Measurements from ENCODE around the gene LRRC8D. TPM values are rescaled to one million over a fixed set of nuclear protein-coding genes. Genes with fewer than 3 reads are reported as not detected.

LRRC8D gene
- total and polyA plus RNA-seq, 2 of the 4 experiments (the other 2 are of a cell fraction) = 34.1 to 35.3 TPM

DNA sequence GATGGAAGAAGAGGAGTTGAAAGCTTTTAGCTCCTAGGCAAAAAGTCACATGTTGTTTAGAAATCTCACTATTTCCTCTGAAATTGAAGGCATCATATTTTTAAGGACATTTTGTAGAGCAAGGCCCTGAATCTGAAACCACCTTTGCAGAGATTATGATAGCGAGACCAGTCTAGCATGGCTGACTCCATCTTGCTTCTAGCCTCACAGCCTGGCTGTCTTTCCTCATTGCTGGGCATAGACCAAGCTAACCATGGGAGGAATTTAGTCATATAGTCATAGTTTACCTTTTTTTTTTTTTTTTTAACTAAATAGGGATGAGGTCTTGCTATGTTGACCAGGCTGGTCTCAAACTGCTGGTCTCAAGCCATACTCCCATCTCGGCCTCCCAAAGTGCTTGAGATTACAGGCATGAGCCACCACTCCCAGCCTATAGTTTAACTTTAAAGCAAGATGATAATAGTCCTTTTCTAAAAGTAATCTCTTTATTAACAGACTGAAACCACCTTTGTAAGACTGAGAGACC, 131.8 kb downstream of the LRRC8D start:
- Histone ChIP-seq H4K91ac (ENCODE audit: insufficient read depth, low read depth, low read length) (peak overlapping the region; percentile 90), H2BK15ac (ENCODE audit: low read depth, low read length) (peak overlapping the region; percentile 72; the same call in 2 of the 3 replicates), H2BK5ac (ENCODE audit: low read depth, low read length, poor library complexity, severe bottlenecking) (peak overlapping the region; percentile 97), H2AK5ac (ENCODE audit: low read depth, low read length) (peak overlapping the region; percentile 87), H3K36me3 (ENCODE audit: control insufficient read depth, insufficient read depth, low read length) (no peaks in the 10 kb centered on the region), H3K9ac (ENCODE audit: low read depth, low read length) (no peak overlapping the region), H3K4me3 (ENCODE audit: insufficient read depth, low read depth, low read length) (no peak overlapping the region), H3K4me2 (ENCODE audit: low read depth, low read length) (no peak overlapping the region; the same call in 1 of the 2 replicates), H3K27me3 (ENCODE audit: control insufficient read depth, insufficient read depth, low read length) (no peaks in the 10 kb centered on the region), H2AK9ac (replicated peaks; ENCODE audit: low read depth, low read length, poor library complexity) (no peak overlapping the region), H3K79me1 (ENCODE audit: low read depth in 1 of 2, low read length in 2 of 2) (no peaks in the 10 kb centered on the region), H3K4ac (ENCODE audit: low read depth, low read length) (peak overlapping the region; percentile 88), H2BK120ac (ENCODE audit: low read depth, low read length) (peak overlapping the region; percentile 89), H4K5ac (ENCODE audit: low read depth, low read length) (peak overlapping the region; percentile 88), H3K56ac (ENCODE audit: extremely low read depth, insufficient read depth, low read length) (peak overlapping the region; percentile 27), H3K9me1 (ENCODE audit: insufficient read depth, low read length) (peaks cover 4% of the 10 kb centered on the region; the same call in 1 of the 2 replicates), H3K18ac (ENCODE audit: low read depth, low read length) (peak overlapping the region; percentile 92; the same call in 1 of the 2 replicates), H3K9me3 (ENCODE audit: control insufficient read depth, insufficient read depth, low read length) (no peaks in the 10 kb centered on the region), H3K27ac (ENCODE audit: insufficient read depth, low read length) (peak overlapping the region; percentile 85), H3K14ac (replicated peaks; ENCODE audit: low read depth, low read length) (peak overlapping the region; percentile 39), H2BK20ac (ENCODE audit: low read depth, low read length) (peak overlapping the region; percentile 94), H4K8ac (ENCODE audit: low read depth in 2 of 2, low read length in 2 of 2) (peak overlapping the region; percentile 65 to 73), H4K20me1 (ENCODE audit: insufficient read depth, low read length) (no peaks in the 10 kb centered on the region), H3K23ac (ENCODE audit: low read depth, low read length) (peak overlapping the region; percentile 55; the same call in 1 of the 2 replicates), H2AFZ (replicated peaks; ENCODE audit: low read length, poor library complexity) (no peak overlapping the region), H3K4me1 (ENCODE audit: control insufficient read depth, insufficient read depth, low read length) (peaks cover 14% of the 10 kb centered on the region)
- ChIA-PET CTCF (no interaction called here), POLR2A (ENCODE audit: unreplicated experiment) (no interaction called here)
- ATAC-seq (ENCODE audit: low read depth) (peak; percentile 22), DNase-seq (peak; percentile 37)
- intact Hi-C loops (cut with micrococcal nuclease) (loop anchor here (5.0 kb wide), 1 partner anchor 45 kb away; no protein-coding TSS in a partner anchor), in situ Hi-C loops (cut with MboI; ENCODE audit: low sequenced_read_pairs) (no loop called here), dilution Hi-C loops (cut with HindIII; ENCODE audit: low sequenced_read_pairs, unreplicated experiment) (no loop called here)
- no TSS peak for BruUV-seq (replicated peaks)
- TF ChIP-seq BHLHE40 (IDR thresholded peaks at IDR 0.05; ENCODE audit: low read depth, low read length) = no peak
- TF ChIP-seq NFE2L2 (IDR thresholded peaks at IDR 0.05; ENCODE audit: low read depth, low read length) = no peak
- TF ChIP-seq SMC3 (IDR thresholded peaks at IDR 0.05; ENCODE audit: low read depth, low read length) = no peak
- TF ChIP-seq MAZ (IDR thresholded peaks at IDR 0.05; ENCODE audit: borderline replicate concordance, low read depth, low read length) = no peak
- no peak for TF ChIP-seq MAFK (IDR thresholded peaks at IDR 0.05; ENCODE audit: low read depth, low read length)
- TF ChIP-seq RFX5 (IDR thresholded peaks at IDR 0.05; ENCODE audit: low read depth, low read length) = no peak
- TF ChIP-seq POLR2A (IDR thresholded peaks at IDR 0.05; ENCODE audit: low read depth, low read length) = no peak
- TF ChIP-seq, protein P1, sequence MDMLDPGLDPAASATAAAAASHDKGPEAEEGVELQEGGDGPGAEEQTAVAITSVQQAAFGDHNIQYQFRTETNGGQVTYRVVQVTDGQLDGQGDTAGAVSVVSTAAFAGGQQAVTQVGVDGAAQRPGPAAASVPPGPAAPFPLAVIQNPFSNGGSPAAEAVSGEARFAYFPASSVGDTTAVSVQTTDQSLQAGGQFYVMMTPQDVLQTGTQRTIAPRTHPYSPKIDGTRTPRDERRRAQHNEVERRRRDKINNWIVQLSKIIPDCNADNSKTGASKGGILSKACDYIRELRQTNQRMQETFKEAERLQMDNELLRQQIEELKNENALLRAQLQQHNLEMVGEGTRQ (IDR thresholded peaks at IDR 0.05; ENCODE audit: low read depth, low read length) = no peak
- no peak for TF ChIP-seq MXI1 (IDR thresholded peaks at IDR 0.05; ENCODE audit: borderline replicate concordance, low read depth, low read length)
- TF ChIP-seq RAD21 (IDR thresholded peaks at IDR 0.05; ENCODE audit: low read length) = no peak
- TF ChIP-seq, protein P2, sequence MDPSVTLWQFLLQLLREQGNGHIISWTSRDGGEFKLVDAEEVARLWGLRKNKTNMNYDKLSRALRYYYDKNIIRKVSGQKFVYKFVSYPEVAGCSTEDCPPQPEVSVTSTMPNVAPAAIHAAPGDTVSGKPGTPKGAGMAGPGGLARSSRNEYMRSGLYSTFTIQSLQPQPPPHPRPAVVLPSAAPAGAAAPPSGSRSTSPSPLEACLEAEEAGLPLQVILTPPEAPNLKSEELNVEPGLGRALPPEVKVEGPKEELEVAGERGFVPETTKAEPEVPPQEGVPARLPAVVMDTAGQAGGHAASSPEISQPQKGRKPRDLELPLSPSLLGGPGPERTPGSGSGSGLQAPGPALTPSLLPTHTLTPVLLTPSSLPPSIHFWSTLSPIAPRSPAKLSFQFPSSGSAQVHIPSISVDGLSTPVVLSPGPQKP (IDR thresholded peaks at IDR 0.05; ENCODE audit: borderline replicate concordance, low read depth, low read length) = no peak
- no peak for TF ChIP-seq CEBPB (IDR thresholded peaks at IDR 0.05; ENCODE audit: low read depth, low read length)
- TF ChIP-seq CHD1 (IDR thresholded peaks at IDR 0.05; ENCODE audit: low read depth, low read length) = no peak
- TF ChIP-seq FOS (IDR thresholded peaks at IDR 0.05; ENCODE audit: low read depth, low read length) = no peak
- TF ChIP-seq RCOR1 (IDR thresholded peaks at IDR 0.05; ENCODE audit: insufficient replicate concordance, low read length) = no peak
- TF ChIP-seq, protein P3, sequence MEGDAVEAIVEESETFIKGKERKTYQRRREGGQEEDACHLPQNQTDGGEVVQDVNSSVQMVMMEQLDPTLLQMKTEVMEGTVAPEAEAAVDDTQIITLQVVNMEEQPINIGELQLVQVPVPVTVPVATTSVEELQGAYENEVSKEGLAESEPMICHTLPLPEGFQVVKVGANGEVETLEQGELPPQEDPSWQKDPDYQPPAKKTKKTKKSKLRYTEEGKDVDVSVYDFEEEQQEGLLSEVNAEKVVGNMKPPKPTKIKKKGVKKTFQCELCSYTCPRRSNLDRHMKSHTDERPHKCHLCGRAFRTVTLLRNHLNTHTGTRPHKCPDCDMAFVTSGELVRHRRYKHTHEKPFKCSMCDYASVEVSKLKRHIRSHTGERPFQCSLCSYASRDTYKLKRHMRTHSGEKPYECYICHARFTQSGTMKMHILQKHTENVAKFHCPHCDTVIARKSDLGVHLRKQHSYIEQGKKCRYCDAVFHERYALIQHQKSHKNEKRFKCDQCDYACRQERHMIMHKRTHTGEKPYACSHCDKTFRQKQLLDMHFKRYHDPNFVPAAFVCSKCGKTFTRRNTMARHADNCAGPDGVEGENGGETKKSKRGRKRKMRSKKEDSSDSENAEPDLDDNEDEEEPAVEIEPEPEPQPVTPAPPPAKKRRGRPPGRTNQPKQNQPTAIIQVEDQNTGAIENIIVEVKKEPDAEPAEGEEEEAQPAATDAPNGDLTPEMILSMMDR (conservative IDR thresholded peaks at IDR 0.05; ENCODE audit: low read depth, low read length) = no peak
- WGBS, 2 experiments (ENCODE audit: extremely low coverage in 2 of 2, insufficient read length in 1 of 2) = no CpG with 5 or more reads among the region's 2 CpGs
